ENCODE measurements around the gene GUSB. TPM values are rescaled to one million over a fixed set of nuclear protein-coding genes. Genes with fewer than 3 reads are reported as not detected.

Gene GUSB
- 9.7 and 12.9 TPM in 2 replicates for total RNA-seq (2012; rRNA removed)
- polyA plus RNA-seq (2012; rRNA removed) = 47.7 and 55.0 TPM in 2 replicates
- 54.2 and 71.8 TPM in 2 replicates for polyA plus RNA-seq (2012; cell fraction: cytosol; rRNA removed)
- polyA plus RNA-seq (2012; cell fraction: nucleus; rRNA removed; ENCODE audit: low replicate concordance) = 88.1 and 130 TPM in 2 replicates
- percentile 51 among the genes with signal in this experiment for Bru-seq, nascent RNA
- BruChase-seq, experiment 1, labeled RNA remaining after a 6-hour chase = percentile 60 among the genes with signal in this experiment
- BruChase-seq, experiment 2, labeled RNA remaining after a 2-hour chase = percentile 46 among the genes with signal in this experiment
- long read RNA-seq, transcript GUSB-201 (12 exons, 2,300 nt) = major isoform, 18 of 59 reads
- long read RNA-seq, partial matches to known transcripts = 11 of 59 reads
- long read RNA-seq, other reads (novel, unspliced or antisense) = 30 of 59 reads

DNA sequence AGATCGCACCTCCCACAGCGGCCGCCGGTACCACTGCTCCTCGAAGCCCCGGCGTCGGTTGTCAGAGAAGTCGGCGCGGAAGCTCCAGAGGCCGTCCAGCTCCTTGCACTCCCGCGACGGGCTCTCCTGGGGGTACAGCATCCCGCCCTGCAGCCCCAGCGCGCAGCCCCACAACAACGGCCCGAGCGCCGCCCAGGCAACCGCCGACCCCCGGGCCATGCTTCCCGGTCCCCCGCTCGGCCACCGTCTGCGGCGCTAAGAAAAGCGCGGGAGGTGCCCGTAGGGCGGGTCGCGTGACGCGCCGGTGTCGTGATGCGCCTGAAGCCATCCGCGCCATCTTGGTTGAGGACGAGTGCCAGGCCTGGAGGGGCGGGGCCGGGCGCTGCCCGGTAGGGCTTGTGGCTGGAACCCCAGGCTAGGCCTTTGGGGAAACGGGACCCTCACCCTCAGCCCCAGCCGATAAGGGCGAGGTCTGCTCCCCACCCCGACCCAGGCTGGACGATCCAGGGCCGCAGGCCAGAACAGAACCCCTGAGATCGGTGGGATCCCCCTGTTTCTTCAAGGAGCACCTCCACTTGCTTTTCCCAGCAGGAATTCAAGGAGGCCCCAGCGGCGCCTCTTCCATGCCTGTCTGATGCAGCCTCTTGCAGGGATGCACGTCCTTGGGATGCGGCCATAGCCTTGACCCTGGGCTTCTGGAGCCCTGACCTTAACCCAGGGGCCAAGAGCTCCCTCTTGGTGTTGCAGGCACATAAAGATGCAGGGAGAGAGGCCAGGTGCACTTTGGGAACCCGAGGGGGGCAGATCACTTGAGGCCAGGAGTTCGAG, at the start of gene GUSB:
Gene GUSB, minus strand, starts transcription at position 249 of the 828 bp plus-strand sequence. Its CDS starts 30 bp downstream, at position 219.
- H3K4me1 ChIP-seq (ENCODE audit: control insufficient read depth, insufficient read depth, low read length) = peaks cover 8% of the 10 kb centered on the region
- H2BK20ac ChIP-seq (ENCODE audit: low read depth, low read length) = peak within 1 kb of the TSS; percentile 72; the same call in 1 of the 2 replicates
- no peaks in the 10 kb centered on the region for H3K27me3 ChIP-seq (ENCODE audit: control insufficient read depth, insufficient read depth, low read length)
- CTCF ChIA-PET = no interaction called here
- peak within 1 kb of the TSS; percentile 88 for H4K91ac ChIP-seq (ENCODE audit: insufficient read depth, low read depth, low read length)
- peak within 1 kb of the TSS; percentile 94 for H3K9ac ChIP-seq (ENCODE audit: low read depth, low read length)
- H2BK5ac ChIP-seq (ENCODE audit: low read depth, low read length, poor library complexity, severe bottlenecking) = peak within 1 kb of the TSS; percentile 61
- H2AK9ac ChIP-seq (replicated peaks; ENCODE audit: low read depth, low read length, poor library complexity) = peak within 1 kb of the TSS; percentile 96
- H3K4me2 ChIP-seq (ENCODE audit: low read depth, low read length) = peak within 1 kb of the TSS; percentile 75
- WGBS, 2 experiments (ENCODE audit: extremely low coverage in 2 of 2, insufficient read length in 1 of 2) = 5% methylated on average over 33 of the region's 62 CpGs; no CpG with 5 or more reads in 1 of the 2 experiments
- peaks cover 16 to 33% of the 10 kb centered on the region in 2 experiments for H3K79me1 ChIP-seq (ENCODE audit: low read depth in 1 of 2, low read length in 2 of 2)
- peak within 1 kb of the TSS; percentile 74 for H3K18ac ChIP-seq (ENCODE audit: low read depth, low read length)
- peak within 1 kb of the TSS; percentile 90 for H2BK120ac ChIP-seq (ENCODE audit: low read depth, low read length)
- H4K8ac ChIP-seq (ENCODE audit: low read depth in 2 of 2, low read length in 2 of 2) = peak within 1 kb of the TSS; percentile 100
- peaks cover 16% of the 10 kb centered on the region for H3K9me1 ChIP-seq (ENCODE audit: insufficient read depth, low read length)
- intact Hi-C loops (cut with micrococcal nuclease) = no loop called here
- H2BK15ac ChIP-seq (ENCODE audit: low read depth, low read length) = peak within 1 kb of the TSS; percentile 1; the same call in 1 of the 3 replicates
- peak; percentile 57; the same call in 1 of the 2 replicates for TF ChIP-seq MXI1 (IDR thresholded peaks at IDR 0.05; ENCODE audit: borderline replicate concordance, low read depth, low read length)
- TF ChIP-seq, protein P1, sequence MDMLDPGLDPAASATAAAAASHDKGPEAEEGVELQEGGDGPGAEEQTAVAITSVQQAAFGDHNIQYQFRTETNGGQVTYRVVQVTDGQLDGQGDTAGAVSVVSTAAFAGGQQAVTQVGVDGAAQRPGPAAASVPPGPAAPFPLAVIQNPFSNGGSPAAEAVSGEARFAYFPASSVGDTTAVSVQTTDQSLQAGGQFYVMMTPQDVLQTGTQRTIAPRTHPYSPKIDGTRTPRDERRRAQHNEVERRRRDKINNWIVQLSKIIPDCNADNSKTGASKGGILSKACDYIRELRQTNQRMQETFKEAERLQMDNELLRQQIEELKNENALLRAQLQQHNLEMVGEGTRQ (IDR thresholded peaks at IDR 0.05; ENCODE audit: low read depth, low read length) = peak; percentile 90
- TF ChIP-seq POLR2A (IDR thresholded peaks at IDR 0.05; ENCODE audit: low read depth, low read length) = no peak
- no peak for TF ChIP-seq RFX5 (IDR thresholded peaks at IDR 0.05; ENCODE audit: low read depth, low read length)
- TF ChIP-seq BHLHE40 (IDR thresholded peaks at IDR 0.05; ENCODE audit: low read depth, low read length) = peak; percentile 85
- TF ChIP-seq RCOR1 (IDR thresholded peaks at IDR 0.05; ENCODE audit: insufficient replicate concordance, low read length) = no peak
- peak; percentile 98 for TF ChIP-seq MAZ (IDR thresholded peaks at IDR 0.05; ENCODE audit: borderline replicate concordance, low read depth, low read length)
- no peak for TF ChIP-seq CEBPB (IDR thresholded peaks at IDR 0.05; ENCODE audit: low read depth, low read length)
- H2AK5ac ChIP-seq (ENCODE audit: low read depth, low read length) = peak within 1 kb of the TSS; percentile 82
- no TSS peak for BruUV-seq (replicated peaks)
- H3K27ac ChIP-seq (ENCODE audit: insufficient read depth, low read length) = peak within 1 kb of the TSS; percentile 78
- dilution Hi-C loops (cut with HindIII; ENCODE audit: low sequenced_read_pairs, unreplicated experiment) = no loop called here
- in situ Hi-C loops (cut with MboI; ENCODE audit: low sequenced_read_pairs) = no loop called here
- peak within 1 kb of the TSS; percentile 94 for H3K14ac ChIP-seq (replicated peaks; ENCODE audit: low read depth, low read length)
- peak within 1 kb of the TSS; percentile 85 for H3K4me3 ChIP-seq (ENCODE audit: insufficient read depth, low read depth, low read length)
- H4K5ac ChIP-seq (ENCODE audit: low read depth, low read length) = peak within 1 kb of the TSS; percentile 92
- peak within 1 kb of the TSS; percentile 95 for H2AFZ ChIP-seq (replicated peaks; ENCODE audit: low read length, poor library complexity)
- peak within 1 kb of the TSS; percentile 94 for H3K4ac ChIP-seq (ENCODE audit: low read depth, low read length)
- H3K23ac ChIP-seq (ENCODE audit: low read depth, low read length) = peak within 1 kb of the TSS; percentile 78; the same call in 1 of the 2 replicates
- ATAC-seq (ENCODE audit: low read depth) (peak; percentile 98), DNase-seq (peak; percentile 82)
- POLR2A ChIA-PET (ENCODE audit: unreplicated experiment) = no interaction called here
- peak within 1 kb of the TSS; percentile 87 for H3K56ac ChIP-seq (ENCODE audit: extremely low read depth, insufficient read depth, low read length)
- 0 out of 2 replicates have a peak, but pooled peaks cover 7% of the 10 kb centered on the region for H4K20me1 ChIP-seq (ENCODE audit: insufficient read depth, low read length)
- peaks cover 7% of the 10 kb centered on the region for H3K36me3 ChIP-seq (ENCODE audit: control insufficient read depth, insufficient read depth, low read length)
- no peaks in the 10 kb centered on the region for H3K9me3 ChIP-seq (ENCODE audit: control insufficient read depth, insufficient read depth, low read length)

Measured in IMR-90 (cell line).